Neuronal stem cell (in vitro differentiated cells): ENCODE measurements around the gene GOSR1. TPM values are rescaled to one million over a fixed set of nuclear protein-coding genes. Genes with fewer than 3 reads are reported as not detected.

Experiments
- DNase-seq: peaks from one replicate; pipeline ENCODE4 v3.0.0-alpha.2; 2013; ENCODE audit warnings: low spot score
- H2AFZ ChIP-seq: one replicate; pipeline ENCODE4 v1.6.1; 2013; ENCODE audit warnings: mild to moderate bottlenecking, low read length, inconsistent platforms
- H2AK5ac ChIP-seq: 2 replicates; pipeline ENCODE4 v1.6.1; 2013; ENCODE audit warnings: low read depth, mild to moderate bottlenecking, inconsistent platforms, low read length, moderate library complexity, mixed read lengths
- H2BK120ac ChIP-seq: 2 replicates; pipeline ENCODE4 v1.6.1; 2013; ENCODE audit warnings: low read depth, mild to moderate bottlenecking, inconsistent platforms, low read length, moderate library complexity, mixed read lengths
- H2BK12ac ChIP-seq: one replicate; pipeline ENCODE4 v1.6.1; 2013; ENCODE audit warnings: low read length, inconsistent platforms
- H2BK15ac ChIP-seq: 2 replicates; pipeline ENCODE4 v1.6.1; 2013; ENCODE audit warnings: mild to moderate bottlenecking, low read length, inconsistent platforms, mixed read lengths
- H2BK5ac ChIP-seq: one replicate; pipeline ENCODE4 v1.6.1; 2013; ENCODE audit warnings: inconsistent platforms, mild to moderate bottlenecking, low read length, moderate library complexity
- H3K14ac ChIP-seq: one replicate; pipeline ENCODE4 v1.6.1; 2013; ENCODE audit warnings: low read length, inconsistent platforms
- H3K18ac ChIP-seq: 2 replicates; pipeline ENCODE4 v1.6.1; 2013; ENCODE audit warnings: low read length, inconsistent platforms
- H3K23ac ChIP-seq: 2 replicates; pipeline ENCODE4 v1.6.1; 2013; ENCODE audit warnings: low read depth, mild to moderate bottlenecking, mixed read lengths, low read length, inconsistent platforms; ENCODE audit not compliant: poor library complexity
- H3K27ac ChIP-seq: replicated peaks from 3 replicates; pipeline ENCODE4 v1.5.1; 2013; ENCODE audit warnings: low read length, inconsistent platforms
- H3K27me3 ChIP-seq, 3 experiments: 2 replicates each; pipeline ENCODE4 v1.6.1; 2013; ENCODE audit warnings: low read length in 3 of 3, mild to moderate bottlenecking in 2 of 3, inconsistent platforms in 1 of 3, low read depth in 1 of 3, mixed read lengths in 1 of 3, moderate library complexity in 1 of 3; ENCODE audit not compliant: control insufficient read depth in 3 of 3, insufficient read depth in 3 of 3
- H3K36me3 ChIP-seq, 2 donors: replicated peaks in 1 of 2; 2 replicates each; pipeline ENCODE4 v1.6.1; 2013; ENCODE audit warnings: low read length in 2 of 2; ENCODE audit not compliant: control insufficient read depth in 2 of 2, insufficient read depth in 2 of 2
- H3K4ac ChIP-seq: 2 replicates; pipeline ENCODE4 v1.6.1; 2013; ENCODE audit warnings: inconsistent platforms, mild to moderate bottlenecking, low read length, moderate library complexity
- H3K4me1 ChIP-seq, 2 donors: 1 replicate in 1 of 2; 2 replicates in 1 of 2; pipeline ENCODE4 v1.6.1; 2013; ENCODE audit warnings: low read length in 2 of 2, low read depth in 1 of 2; ENCODE audit not compliant: control insufficient read depth in 2 of 2, insufficient read depth in 1 of 2
- H3K4me2 ChIP-seq: one replicate; pipeline ENCODE4 v1.6.1; 2013; ENCODE audit warnings: mild to moderate bottlenecking, low read length, inconsistent platforms; ENCODE audit not compliant: insufficient read depth, poor library complexity, severe bottlenecking
- H3K4me3 ChIP-seq, 2 donors: 2 replicates each; pipeline ENCODE4 v1.5.1; 2013; ENCODE audit warnings: low read length in 2 of 2, mild to moderate bottlenecking in 2 of 2, inconsistent platforms in 1 of 2, moderate library complexity in 1 of 2
- H3K79me1 ChIP-seq: one replicate; pipeline ENCODE4 v1.6.1; 2013; ENCODE audit warnings: low read depth, mild to moderate bottlenecking, inconsistent platforms, low read length, moderate library complexity
- H3K9ac ChIP-seq: one replicate; pipeline ENCODE4 v1.6.1; 2013; ENCODE audit warnings: mild to moderate bottlenecking, low read depth, low read length, inconsistent platforms; ENCODE audit not compliant: poor library complexity
- H3K9me3 ChIP-seq, 2 donors: replicated peaks in 1 of 2; 2 replicates each; pipeline versions ENCODE3 to v1.6.1; 2013; ENCODE audit warnings: low read length in 2 of 2, mild to moderate bottlenecking in 2 of 2, inconsistent platforms in 1 of 2, low read depth in 1 of 2, mixed read lengths in 1 of 2, moderate library complexity in 1 of 2; ENCODE audit not compliant: control insufficient read depth in 2 of 2, insufficient read depth in 1 of 2
- H4K8ac ChIP-seq: one replicate; pipeline ENCODE4 v1.6.1; 2013; ENCODE audit warnings: low read depth, mild to moderate bottlenecking, inconsistent platforms, low read length, moderate library complexity
- H4K91ac ChIP-seq: one replicate; pipeline ENCODE4 v1.6.1; 2013; ENCODE audit warnings: low read length, low read depth, mild to moderate bottlenecking, inconsistent platforms; ENCODE audit not compliant: poor library complexity
- WGBS, 2 donors: extraction: QIAGEN DNeasy Blood & Tissue Kit; methylation state at CpG; one replicate each; pipeline ENCODE4 v1.1.7; 2013; ENCODE audit warnings: missing lambda C conversion rate in 2 of 2, mixed read lengths in 1 of 2; ENCODE audit not compliant: insufficient read length in 2 of 2, insufficient replicate concordance in 1 of 2; ENCODE audit errors: extremely low coverage in 2 of 2; 5-methylcytosine and 5-hydroxymethylcytosine counted together
- polyA plus RNA-seq, 2 experiments: library from polyadenylated mRNA; stranded (reverse); fragments of 200-250 nt; gene quantifications; one replicate each; pipeline ENCODE4 v1.2.3, GENCODE V29; 2013

Gene GOSR1
- polyA plus RNA-seq (2013, experiment 1 of 2), result 28.1 TPM
- 30.2 TPM for polyA plus RNA-seq (2013, experiment 2 of 2)

DNA sequence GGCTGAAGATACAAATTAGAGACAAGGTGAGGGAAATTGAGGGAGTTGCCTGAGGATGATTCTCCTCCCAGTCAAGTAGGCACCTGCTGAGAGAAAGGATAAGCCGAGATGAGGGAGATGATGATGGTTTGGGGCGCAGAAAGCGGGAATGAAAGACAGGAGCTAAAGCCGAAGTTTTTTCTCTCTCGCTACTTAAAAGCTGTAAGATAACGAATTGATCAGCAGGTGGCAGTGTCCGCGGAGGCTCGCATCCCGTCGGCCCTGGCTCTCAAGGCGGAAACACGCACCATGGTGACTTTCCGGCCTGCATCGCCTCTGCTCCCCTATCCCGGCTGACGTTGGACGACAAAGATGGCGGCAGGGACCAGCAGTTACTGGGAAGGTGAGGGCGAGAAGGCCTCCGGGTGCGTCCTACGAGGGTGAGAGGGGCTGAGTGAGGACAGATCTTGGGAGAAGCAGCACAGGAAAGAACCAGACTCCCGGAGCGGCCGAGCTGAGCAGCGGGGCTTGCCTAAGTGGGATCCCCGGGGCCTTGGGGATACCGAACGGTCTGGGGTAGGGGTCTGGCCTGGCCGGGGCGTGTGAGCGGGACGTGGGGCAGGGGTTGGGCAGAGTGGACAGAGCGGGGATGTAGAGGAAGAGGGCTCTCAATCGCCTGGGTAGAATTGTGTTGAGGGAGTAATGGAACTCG, at the start of gene GOSR1:
GOSR1 (plus strand) TSS at position 326 of the 691 bp plus-strand sequence; CDS start at position 352, 26 bp downstream.
- Histone ChIP-seq H2BK15ac (peak within 1 kb of the TSS; percentile 43), H3K18ac (peak within 1 kb of the TSS; percentile 99), H3K23ac (peak within 1 kb of the TSS; percentile 50), H3K4me1 (peaks cover 4 to 9% of the 10 kb centered on the region in 2 donors), H3K27ac (peak within 1 kb of the TSS; percentile 33), H3K4me3 (peak within 1 kb of the TSS; percentile 82 to 95), H3K27me3 (no peaks in the 10 kb centered on the region), H3K36me3 (peaks cover 1 to 35% of the 10 kb centered on the region in 2 donors), H2BK12ac (no peak within 1 kb of the TSS), H3K4me2 (peak within 1 kb of the TSS; percentile 85), H3K4ac (peak within 1 kb of the TSS; percentile 99), H4K91ac (no peak within 1 kb of the TSS), H3K9ac (peak within 1 kb of the TSS; percentile 85), H2AFZ (peak within 1 kb of the TSS; percentile 92), H2BK120ac (no peak within 1 kb of the TSS), H2AK5ac (peak within 1 kb of the TSS; percentile 76), H4K8ac (no peak within 1 kb of the TSS), H3K79me1 (peaks cover 2% of the 10 kb centered on the region), H2BK5ac (peak within 1 kb of the TSS; percentile 54), H3K9me3 (no peaks in the 10 kb centered on the region), H3K14ac (no peak within 1 kb of the TSS)
- peak; percentile 91 for DNase-seq
- no CpG with 5 or more reads among the region's 37 CpGs for WGBS, 2 donors

DNA sequence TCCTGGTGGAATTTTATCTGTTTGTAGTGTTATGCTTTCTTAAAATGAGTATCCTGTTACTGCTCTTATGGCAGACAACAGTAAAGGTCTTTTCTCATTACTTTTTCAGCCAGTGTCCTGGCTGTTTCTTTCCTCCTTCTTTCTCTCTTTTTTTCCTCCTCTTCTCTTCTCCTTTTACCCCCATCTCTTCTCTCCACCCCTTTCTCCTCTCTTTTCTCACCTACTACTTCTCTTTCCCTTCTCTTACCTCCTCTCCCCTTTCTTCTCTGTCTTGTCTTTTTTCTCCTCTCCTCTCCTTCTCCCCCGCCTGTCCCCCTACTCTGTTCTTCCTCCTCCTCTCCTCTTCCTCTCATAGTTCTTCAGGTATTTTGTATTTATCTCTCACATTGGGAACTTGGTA, 49.6 kb upstream of the GOSR1 start:
- no peak overlapping the region for H2BK120ac ChIP-seq
- no peak overlapping the region for H2BK15ac ChIP-seq
- H3K14ac ChIP-seq, result no peak overlapping the region
- no CpG with 5 or more reads among the region's 1 CpG for WGBS, 2 donors
- no peak overlapping the region for H3K4ac ChIP-seq
- H4K91ac ChIP-seq, result no peak overlapping the region
- no peaks in the 10 kb centered on the region for H3K4me1 ChIP-seq
- no peak overlapping the region for H2BK12ac ChIP-seq
- H3K27me3 ChIP-seq, result no peaks in the 10 kb centered on the region
- no peak overlapping the region for H3K23ac ChIP-seq
- H2AFZ ChIP-seq, result no peak overlapping the region
- H3K4me2 ChIP-seq, result no peak overlapping the region
- DNase-seq, result no peak
- H3K9me3 ChIP-seq, result peaks cover 0 to 3% of the 10 kb centered on the region in 2 donors
- H3K36me3 ChIP-seq, result peaks cover 7 to 87% of the 10 kb centered on the region in 2 donors
- no peak overlapping the region for H3K18ac ChIP-seq
- H3K27ac ChIP-seq, result no peak overlapping the region
- no peak overlapping the region for H3K9ac ChIP-seq
- no peak overlapping the region for H2AK5ac ChIP-seq
- H2BK5ac ChIP-seq, result no peak overlapping the region
- H3K79me1 ChIP-seq, result no peaks in the 10 kb centered on the region
- no peak overlapping the region for H4K8ac ChIP-seq
- H3K4me3 ChIP-seq, result no peak overlapping the region

DNA sequence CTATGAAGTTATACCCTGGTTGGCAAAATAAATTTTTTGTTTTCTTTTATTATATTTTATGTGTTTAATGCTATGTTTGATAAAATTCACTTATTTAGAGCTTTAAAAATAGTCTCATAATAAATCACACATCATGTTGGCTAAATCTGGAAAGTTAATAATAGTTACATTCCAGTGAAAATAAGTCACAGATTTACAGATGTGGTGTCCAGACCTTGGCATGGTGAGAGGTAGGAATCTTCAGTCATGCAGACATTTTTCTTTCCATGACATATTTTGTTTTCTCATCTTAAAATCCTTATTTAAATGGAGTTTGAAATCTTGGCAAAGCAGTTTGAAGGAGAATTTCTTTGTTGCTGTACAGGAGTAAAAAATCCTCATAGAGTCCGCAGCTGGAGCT, 48.1 kb upstream of the GOSR1 start:
- H3K9ac ChIP-seq, result no peak overlapping the region
- H3K27ac ChIP-seq, result no peak overlapping the region
- no peak overlapping the region for H2AK5ac ChIP-seq
- no peak overlapping the region for H4K91ac ChIP-seq
- WGBS, 2 donors, result no CpG with 5 or more reads among the region's 1 CpG
- no peak overlapping the region for H3K4me3 ChIP-seq
- H3K4me1 ChIP-seq, result no peaks in the 10 kb centered on the region
- H3K14ac ChIP-seq, result no peak overlapping the region
- H3K4ac ChIP-seq, result no peak overlapping the region
- no peaks in the 10 kb centered on the region for H3K79me1 ChIP-seq
- no peaks in the 10 kb centered on the region for H3K27me3 ChIP-seq
- no peak overlapping the region for H3K23ac ChIP-seq
- no peak overlapping the region for H3K18ac ChIP-seq
- H2AFZ ChIP-seq, result no peak overlapping the region
- H3K36me3 ChIP-seq, result peaks cover 4 to 87% of the 10 kb centered on the region in 2 donors
- no peak overlapping the region for H3K4me2 ChIP-seq
- H2BK120ac ChIP-seq, result no peak overlapping the region
- no peak overlapping the region for H2BK12ac ChIP-seq
- no peak overlapping the region for H2BK15ac ChIP-seq
- no peak overlapping the region for H2BK5ac ChIP-seq
- peaks cover 0 to 3% of the 10 kb centered on the region in 2 donors for H3K9me3 ChIP-seq
- H4K8ac ChIP-seq, result no peak overlapping the region
- DNase-seq, result no peak

DNA sequence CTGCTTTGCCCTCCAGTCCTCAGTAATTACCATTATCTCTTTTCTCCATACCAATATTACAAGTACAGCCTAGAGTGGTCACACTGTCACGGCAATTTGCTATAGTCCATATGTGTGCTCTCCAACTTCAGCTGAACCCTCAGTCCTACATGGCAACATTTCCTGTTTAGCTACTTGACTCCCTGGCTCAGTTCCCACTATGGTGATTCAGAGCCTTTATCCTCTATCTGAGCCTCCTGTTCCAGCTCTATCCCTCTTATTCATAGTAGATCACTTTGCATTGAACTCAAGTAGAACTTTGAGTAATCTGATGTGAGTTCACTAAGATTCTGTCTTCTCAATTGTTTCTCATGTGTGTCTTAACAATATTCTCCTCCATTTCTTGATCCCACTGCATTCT, 43.7 kb upstream of the GOSR1 start:
- no peak overlapping the region for H3K18ac ChIP-seq
- H2BK15ac ChIP-seq, result no peak overlapping the region
- H2BK12ac ChIP-seq, result no peak overlapping the region
- H2AK5ac ChIP-seq, result no peak overlapping the region
- no peak overlapping the region for H2AFZ ChIP-seq
- H3K4me3 ChIP-seq, result no peak overlapping the region
- H3K14ac ChIP-seq, result no peak overlapping the region
- WGBS, 2 donors, result no CpG with 5 or more reads among the region's 1 CpG
- no peak overlapping the region for H3K4me2 ChIP-seq
- no peak overlapping the region for H4K8ac ChIP-seq
- H2BK120ac ChIP-seq, result no peak overlapping the region
- H4K91ac ChIP-seq, result no peak overlapping the region
- H3K36me3 ChIP-seq, result peaks cover 0 to 75% of the 10 kb centered on the region in 2 donors
- H3K4me1 ChIP-seq, result no peaks in the 10 kb centered on the region
- H3K9me3 ChIP-seq, result peaks cover 0 to 2% of the 10 kb centered on the region in 2 donors
- no peak for DNase-seq
- no peak overlapping the region for H3K4ac ChIP-seq
- no peaks in the 10 kb centered on the region for H3K27me3 ChIP-seq
- H3K9ac ChIP-seq, result no peak overlapping the region
- H3K27ac ChIP-seq, result no peak overlapping the region
- no peak overlapping the region for H2BK5ac ChIP-seq
- H3K23ac ChIP-seq, result no peak overlapping the region
- no peaks in the 10 kb centered on the region for H3K79me1 ChIP-seq
